MM.1S (cell line): ENCODE measurements around the gene BAIAP2L2.

Experiments used
- DNase-seq: peaks from one replicate; pipeline ENCODE4 v3.0.0-alpha.2; 2015
- H2AFZ ChIP-seq: fragments of 300-600 bp; sonication (generic); 2 replicates; pipeline ENCODE4 v1.6.0; 2016; ENCODE audit warnings: antibody characterized with exemption, low read length
- H3F3A ChIP-seq: fragments of 300-600 bp; sonication (generic); 2 replicates; pipeline ENCODE4 v1.6.1; 2016; ENCODE audit warnings: mild to moderate bottlenecking, antibody characterized with exemption, low read length, moderate library complexity, mixed read lengths; ENCODE audit not compliant: insufficient read depth
- H3K27ac ChIP-seq: fragments of 300-600 bp; sonication (generic); 2 replicates; pipeline ENCODE4 v1.5.1; 2016; ENCODE audit warnings: mild to moderate bottlenecking, low read length
- H3K27me3 ChIP-seq: fragments of 300-600 bp; sonication (generic); replicated peaks from 2 replicates; pipeline ENCODE4 v1.6.0; 2016; ENCODE audit warnings: low read length; ENCODE audit not compliant: insufficient read depth
- H3K36me3 ChIP-seq: fragments of 300-600 bp; sonication (generic); replicated peaks from 2 replicates; pipeline ENCODE4 v1.6.1; 2016; ENCODE audit warnings: mild to moderate bottlenecking, low read length, mixed read lengths; ENCODE audit not compliant: insufficient read depth
- H3K4me1 ChIP-seq: fragments of 300-600 bp; sonication (generic); 2 replicates; pipeline ENCODE4 v1.6.1; 2016; ENCODE audit warnings: low read length, mixed read lengths
- H3K4me2 ChIP-seq: fragments of 300-600 bp; sonication (generic); 2 replicates; pipeline ENCODE4 v1.6.0; 2016; ENCODE audit warnings: low read depth, low read length
- H3K4me3 ChIP-seq: fragments of 300-600 bp; sonication (generic); 2 replicates; pipeline ENCODE4 v1.5.1; 2016; ENCODE audit warnings: low read length, mixed read lengths
- H3K79me2 ChIP-seq: fragments of 300-600 bp; sonication (generic); 2 replicates; pipeline ENCODE4 v1.6.1; 2016; ENCODE audit warnings: mixed run types, low read length, mixed read lengths
- H3K9ac ChIP-seq: fragments of 300-600 bp; sonication (generic); 2 replicates; pipeline ENCODE4 v1.6.1; 2016; ENCODE audit warnings: low read length, mixed read lengths
- H3K9me2 ChIP-seq: fragments of 300-600 bp; sonication (generic); replicated peaks from 2 replicates; pipeline ENCODE4 v1.6.1; 2016; ENCODE audit warnings: mild to moderate bottlenecking, low read length, mixed read lengths; ENCODE audit not compliant: insufficient read depth
- H3K9me3 ChIP-seq: fragments of 300-600 bp; sonication (generic); replicated peaks from 2 replicates; pipeline ENCODE4 v1.6.1; 2016; ENCODE audit warnings: mild to moderate bottlenecking, low read length, mixed read lengths; ENCODE audit not compliant: insufficient read depth
- H4K20me1 ChIP-seq: fragments of 300-600 bp; sonication (generic); 2 replicates; pipeline ENCODE4 v1.6.1; 2016; ENCODE audit warnings: mild to moderate bottlenecking, low read length, moderate library complexity, mixed read lengths; ENCODE audit not compliant: insufficient read depth
- CTCF ChIP-seq: fragments of 300-600 bp; sonication (generic); IDR thresholded peaks from 2 replicates; pipeline ENCODE4 v1.5.1; 2016; ENCODE audit warnings: antibody characterized with exemption, low read length, mixed read lengths
- EZH2 ChIP-seq: fragments of 300-600 bp; sonication (generic); optimal IDR thresholded peaks from 2 replicates; pipeline ENCODE3; 2017; ENCODE audit warnings: low read depth, mild to moderate bottlenecking, antibody characterized with exemption, low read length, mixed read lengths
- EZH2phosphoT487 ChIP-seq: fragments of 300-600 bp; sonication (generic); IDR thresholded peaks from 2 replicates; pipeline ENCODE4 v1.6.1; 2018; ENCODE audit warnings: antibody characterized with exemption, low read length

BAIAP2L2 gene

GRCh38 chr22:38144025-38144405 is 33.5 kb upstream of the BAIAP2L2 start:
- no peak overlapping the region for H3K27ac ChIP-seq
- H3K9me3 ChIP-seq, result no peaks in the 10 kb centered on the region
- no peak overlapping the region for H2AFZ ChIP-seq
- H3K9me2 ChIP-seq, result no peaks in the 10 kb centered on the region
- no peaks in the 10 kb centered on the region for H4K20me1 ChIP-seq
- H3K4me2 ChIP-seq, result no peak overlapping the region
- no peak overlapping the region for H3K9ac ChIP-seq
- H3F3A ChIP-seq, result no peaks in the 10 kb centered on the region
- no peaks in the 10 kb centered on the region for H3K79me2 ChIP-seq
- H3K36me3 ChIP-seq, result no peaks in the 10 kb centered on the region
- H3K4me1 ChIP-seq, result no peaks in the 10 kb centered on the region
- no peak overlapping the region for H3K4me3 ChIP-seq
- TF ChIP-seq EZH2phosphoT487 (no peak), EZH2 (no peak), CTCF (no peak)
- no peak for DNase-seq
- H3K27me3 ChIP-seq, result no peaks in the 10 kb centered on the region

- Histone ChIP-seq H3K9me3 (no peaks in the 10 kb centered on the region), H3K9ac (no peak overlapping the region), H3K27me3 (no peaks in the 10 kb centered on the region), H3K36me3 (no peaks in the 10 kb centered on the region), H2AFZ (no peak overlapping the region), H3K4me1 (no peaks in the 10 kb centered on the region), H3K9me2 (no peaks in the 10 kb centered on the region), H3K27ac (no peak overlapping the region), H3F3A (no peaks in the 10 kb centered on the region), H4K20me1 (no peaks in the 10 kb centered on the region), H3K79me2 (no peaks in the 10 kb centered on the region), H3K4me2 (no peak overlapping the region), H3K4me3 (no peak overlapping the region)
- DNase-seq, result no peak
- TF ChIP-seq EZH2phosphoT487 (no peak), CTCF (no peak), EZH2 (no peak)
Measured at GRCh38 chr22:38142606-38143005, 32.1 kb upstream of the BAIAP2L2 start.

GRCh38 chr22:38141217-38141973 is 30.9 kb upstream of the BAIAP2L2 start:
- Histone ChIP-seq H3K9me3 (no peaks in the 10 kb centered on the region), H3F3A (no peaks in the 10 kb centered on the region), H3K4me2 (no peak overlapping the region), H3K9me2 (no peaks in the 10 kb centered on the region), H3K27ac (no peak overlapping the region), H3K36me3 (no peaks in the 10 kb centered on the region), H3K79me2 (no peaks in the 10 kb centered on the region), H3K27me3 (no peaks in the 10 kb centered on the region), H3K4me3 (no peak overlapping the region), H3K9ac (no peak overlapping the region), H3K4me1 (no peaks in the 10 kb centered on the region), H4K20me1 (no peaks in the 10 kb centered on the region), H2AFZ (no peak overlapping the region)
- TF ChIP-seq CTCF (no peak), EZH2 (no peak), EZH2phosphoT487 (no peak)
- no peak for DNase-seq
